Vagina (tissue), 2 donors: ENCODE results near the gene SUMF1. TPM values are rescaled to one million over a fixed set of nuclear protein-coding genes. Genes with fewer than 3 reads are reported as not detected.

ENCODE experiments used
- DNase-seq, 2 donors: peaks; one replicate each; pipeline ENCODE4 v3.0.0-alpha.2; 2017; ENCODE audit errors: extremely low spot score in 2 of 2
- H3K27ac ChIP-seq: fragments of 200-600 bp; sonication (generic); one replicate; pipeline ENCODE4 v1.5.1; 2019
- H3K27me3 ChIP-seq: fragments of 200-600 bp; sonication (generic); one replicate; pipeline ENCODE4 v1.5.1; 2019
- H3K36me3 ChIP-seq, 2 donors: fragments of 200-600 bp; sonication (generic); one replicate each; pipeline ENCODE4 v1.5.1; 2017 to 2019
- H3K4me1 ChIP-seq: fragments of 200-600 bp; sonication (generic); one replicate; pipeline ENCODE4 v1.5.1; 2019
- H3K4me3 ChIP-seq, 2 donors: fragments of 200-600 bp; sonication (generic); 1 replicate in 1 of 2; 2 replicates in 1 of 2; pipeline ENCODE4 v1.5.1; 2016 to 2019
- H3K9me3 ChIP-seq: fragments of 200-600 bp; sonication (generic); one replicate; pipeline ENCODE4 v1.5.1; 2019
- CTCF ChIP-seq, 3 experiments: fragments of 450-650 bp in 2 of 3; fragments of 200-600 bp in 1 of 3; sonication (generic) in 1 of 3; IDR thresholded peaks; one replicate each; pipeline ENCODE4 v1.5.1; 2017 to 2019; ENCODE audit warnings: antibody characterized with exemption in 3 of 3, mild to moderate bottlenecking in 2 of 3, moderate library complexity in 2 of 3
- POLR2A ChIP-seq, 2 donors: fragments of 450-650 bp; IDR thresholded peaks; one replicate each; pipeline ENCODE4 v1.6.1; 2017; ENCODE audit warnings: antibody characterized with exemption in 2 of 2, mild to moderate bottlenecking in 2 of 2, moderate library complexity in 2 of 2
- POLR2AphosphoS5 ChIP-seq, 2 donors: sonication (generic); formaldehyde crosslinking; IDR thresholded peaks; one replicate each; pipeline ENCODE4 v1.9.0; 2017; ENCODE audit warnings: antibody characterized with exemption in 2 of 2, mild to moderate bottlenecking in 2 of 2, low read depth in 1 of 2; ENCODE audit not compliant: insufficient read depth in 1 of 2
- intact Hi-C: fragments of 100-400 bp; cut with DNase I; formaldehyde crosslinking; loops from one replicate; pipeline ENCODE4 v1.15.1; 2023
- total RNA-seq: library from RNA; depleted of rRNA; stranded (reverse); fragments of >200 nt; gene quantifications from one replicate; pipeline ENCODE4 v1.2.3, GENCODE V29; 2016

SUMF1 gene
- total RNA-seq, 1 donor from 2014 or later: 65.6 TPM

- no peak for TF ChIP-seq POLR2A (IDR thresholded peaks at IDR 0.05)
- TF ChIP-seq CTCF (IDR thresholded peaks at IDR 0.05): no peak
- TF ChIP-seq POLR2AphosphoS5 (IDR thresholded peaks at IDR 0.05; ENCODE audit: insufficient read depth in 1 of 2, low read depth in 1 of 2): no peak
- Histone ChIP-seq H3K27ac (peak overlapping the region; percentile 77), H3K27me3 (no peaks in the 10 kb centered on the region), H3K4me3 (peak overlapping the region; percentile 59 to 94), H3K9me3 (no peaks in the 10 kb centered on the region), H3K36me3 (no peaks in the 10 kb centered on the region), H3K4me1 (peaks cover 32% of the 10 kb centered on the region)
- no peak for DNase-seq
- intact Hi-C loops: loop anchor here (5.0 to 10.0 kb wide), 2 partner anchors 88 to 139 kb away; no protein-coding TSS in a partner anchor
Measured at GRCh38 chr3:4493941-4494894, 27.1 kb upstream of the SUMF1 start.

GRCh38 chr3:4493014-4493940 lies 26.2 kb upstream of the SUMF1 start, which contains the start of gene ITPR1:
Gene ITPR1 (plus strand): TSS chr3:4493348. CDS start chr3:4516492, 23,144 bp downstream.
- intact Hi-C loops: loop anchor here (5.0 to 10.0 kb wide), 2 partner anchors 89 to 138 kb away; no protein-coding TSS in a partner anchor
- Histone ChIP-seq H3K9me3 (no peaks in the 10 kb centered on the region), H3K27me3 (no peaks in the 10 kb centered on the region), H3K4me1 (peaks cover 32% of the 10 kb centered on the region), H3K4me3 (peak within 1 kb of the TSS; percentile 59 to 94), H3K27ac (peak within 1 kb of the TSS; percentile 77), H3K36me3 (no peaks in the 10 kb centered on the region)
- TF ChIP-seq POLR2AphosphoS5 (IDR thresholded peaks at IDR 0.05; ENCODE audit: insufficient read depth in 1 of 2, low read depth in 1 of 2): peak; percentile 94 to 99
- TF ChIP-seq CTCF (IDR thresholded peaks at IDR 0.05): no peak
- peak; percentile 89 to 100 for TF ChIP-seq POLR2A (IDR thresholded peaks at IDR 0.05)
- peak in 1 of 2 donors; percentile 100 for DNase-seq

GRCh38 chr3:4492208-4493013 lies 25.3 kb upstream of the SUMF1 start:
- intact Hi-C loops: loop anchor here (5.0 to 10.0 kb wide), 2 partner anchors 90 to 138 kb away; no protein-coding TSS in a partner anchor
- Histone ChIP-seq H3K4me1 (peaks cover 32% of the 10 kb centered on the region), H3K27ac (peak overlapping the region; percentile 77), H3K9me3 (no peaks in the 10 kb centered on the region), H3K27me3 (no peaks in the 10 kb centered on the region), H3K4me3 (peak overlapping the region; percentile 59 to 94), H3K36me3 (no peaks in the 10 kb centered on the region)
- DNase-seq: no peak
- TF ChIP-seq CTCF (IDR thresholded peaks at IDR 0.05): no peak
- TF ChIP-seq POLR2AphosphoS5 (IDR thresholded peaks at IDR 0.05; ENCODE audit: insufficient read depth in 1 of 2, low read depth in 1 of 2): peak in 1 of 2 donors; percentile 47
- no peak for TF ChIP-seq POLR2A (IDR thresholded peaks at IDR 0.05)

- H3K27ac ChIP-seq: peak overlapping the region; percentile 77
- H3K36me3 ChIP-seq: no peaks in the 10 kb centered on the region
- intact Hi-C loops: loop anchor here (5.0 to 10.0 kb wide), 2 partner anchors 90 to 137 kb away; no protein-coding TSS in a partner anchor
- no peak for DNase-seq
- peaks cover 32% of the 10 kb centered on the region for H3K4me1 ChIP-seq
- H3K27me3 ChIP-seq: no peaks in the 10 kb centered on the region
- peak overlapping the region; percentile 59 to 94 for H3K4me3 ChIP-seq
- no peaks in the 10 kb centered on the region for H3K9me3 ChIP-seq
- TF ChIP-seq CTCF (IDR thresholded peaks at IDR 0.05) (no peak), POLR2AphosphoS5 (IDR thresholded peaks at IDR 0.05; ENCODE audit: insufficient read depth in 1 of 2, low read depth in 1 of 2) (no peak), POLR2A (IDR thresholded peaks at IDR 0.05) (no peak)
Measured at GRCh38 chr3:4491855-4492207, 24.8 kb upstream of the SUMF1 start.
